Measurements from ENCODE around the gene ARHGAP6. TPM values are rescaled to one million over a fixed set of nuclear protein-coding genes. Genes with fewer than 3 reads are reported as not detected.
A peak's percentile ranks its signal among the peaks of the same experiment; 100 is the strongest.

ARHGAP6 gene
- polyA plus RNA-seq (2014; cell fraction: cytosol; rRNA removed): 7.7 and 10.8 TPM in 2 replicates
- 7.8 and 14.5 TPM in 2 replicates for polyA plus RNA-seq (2014; cell fraction: nucleus; rRNA removed)

- DNase-seq (ENCODE audit: low spot score): peak; percentile 74
Measured at GRCh38 chrX:11665168-11666111, at the start of gene ARHGAP6. Gene ARHGAP6, minus strand, starts transcription at chrX:11665920. Its CDS starts 1,092 bp downstream, at chrX:11664828.

- no peak for DNase-seq (ENCODE audit: low spot score)
Measured at GRCh38 chrX:11704725-11705495, 39.2 kb upstream of the ARHGAP6 start.

- DNase-seq (ENCODE audit: low spot score): no peak
Measured at GRCh38 chrX:11703855-11704254, 38.1 kb upstream of the ARHGAP6 start.

GRCh38 chrX:11702965-11703631, 37.4 kb upstream of the ARHGAP6 start:
- no peak for DNase-seq (ENCODE audit: low spot score)

GRCh38 chrX:11702420-11702819, 36.7 kb upstream of the ARHGAP6 start:
- no peak for DNase-seq (ENCODE audit: low spot score)

GRCh38 chrX:11698702-11699101, 33.0 kb upstream of the ARHGAP6 start:
- no peak for DNase-seq (ENCODE audit: low spot score)

- DNase-seq (ENCODE audit: low spot score): no peak
Measured at GRCh38 chrX:11688201-11688600, 22.5 kb upstream of the ARHGAP6 start.

GRCh38 chrX:11687157-11687556, 21.4 kb upstream of the ARHGAP6 start:
- DNase-seq (ENCODE audit: low spot score): peak; percentile 96

GRCh38 chrX:11683057-11683456, 17.3 kb upstream of the ARHGAP6 start:
- DNase-seq (ENCODE audit: low spot score): no peak

- no peak for DNase-seq (ENCODE audit: low spot score)
Measured at GRCh38 chrX:11678158-11678557, 12.4 kb upstream of the ARHGAP6 start.

GRCh38 chrX:11672213-11672612, 6.5 kb upstream of the ARHGAP6 start:
- no peak for DNase-seq (ENCODE audit: low spot score)

GRCh38 chrX:11670316-11670715, 4.6 kb upstream of the ARHGAP6 start:
- no peak for DNase-seq (ENCODE audit: low spot score)

- no peak for DNase-seq (ENCODE audit: low spot score)
Measured at GRCh38 chrX:11666952-11667685, 1.4 kb upstream of the ARHGAP6 start.

- peak; percentile 83 for DNase-seq (ENCODE audit: low spot score)
Measured at GRCh38 chrX:11666164-11666563, 444 bp upstream of the ARHGAP6 start.

GRCh38 chrX:11664211-11665167, 1.2 kb downstream of the ARHGAP6 start:
- peak; percentile 30 for DNase-seq (ENCODE audit: low spot score)

GRCh38 chrX:11663875-11664210, 1.9 kb downstream of the ARHGAP6 start:
- peak; percentile 65 for DNase-seq (ENCODE audit: low spot score)

- no peak for DNase-seq (ENCODE audit: low spot score)
Measured at GRCh38 chrX:11655282-11656015, 10.3 kb downstream of the ARHGAP6 start.

- no peak for DNase-seq (ENCODE audit: low spot score)
Measured at GRCh38 chrX:11648705-11649519, 16.8 kb downstream of the ARHGAP6 start.

Measured in SK-N-DZ (cell line).